IPS DF 4.7 (cell line): ENCODE data around the gene THBS3.
"Not testable (repeated sequence)": the region's sequence is repeated elsewhere in the genome, so short reads cannot be mapped to it uniquely, and the experiment has no call there.

ENCODE experiments used
- DNase-seq: peaks from one replicate; pipeline ENCODE4 v3.0.0-alpha.2; 2013; ENCODE audit warnings: low spot score; ENCODE audit errors: extremely low read depth

THBS3 gene

DNA sequence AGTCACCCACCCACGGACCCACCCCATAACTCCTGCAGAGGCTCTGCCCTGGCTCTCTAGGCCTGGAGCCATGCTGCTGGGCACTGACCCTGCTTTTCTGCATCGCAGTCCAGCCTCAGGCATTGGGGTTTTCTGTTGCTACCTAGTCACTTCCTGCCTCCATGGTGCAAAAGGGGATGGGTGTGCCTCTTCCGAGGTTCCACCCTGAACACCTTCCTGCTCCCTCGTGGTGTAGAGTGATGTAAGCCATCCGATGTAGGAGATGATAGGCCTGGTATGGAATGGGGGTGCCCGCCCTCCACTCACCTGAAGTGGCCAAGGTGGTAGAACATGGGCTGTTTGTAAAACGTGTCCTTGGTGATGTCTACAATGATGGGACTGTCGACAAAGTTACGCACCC, 27.7 kb upstream of the THBS3 start:
- DNase-seq = not testable (repeated sequence)

GRCh38 chr1:155233502-155233901, 25.8 kb upstream of the THBS3 start:
- not testable (repeated sequence) for DNase-seq

DNA sequence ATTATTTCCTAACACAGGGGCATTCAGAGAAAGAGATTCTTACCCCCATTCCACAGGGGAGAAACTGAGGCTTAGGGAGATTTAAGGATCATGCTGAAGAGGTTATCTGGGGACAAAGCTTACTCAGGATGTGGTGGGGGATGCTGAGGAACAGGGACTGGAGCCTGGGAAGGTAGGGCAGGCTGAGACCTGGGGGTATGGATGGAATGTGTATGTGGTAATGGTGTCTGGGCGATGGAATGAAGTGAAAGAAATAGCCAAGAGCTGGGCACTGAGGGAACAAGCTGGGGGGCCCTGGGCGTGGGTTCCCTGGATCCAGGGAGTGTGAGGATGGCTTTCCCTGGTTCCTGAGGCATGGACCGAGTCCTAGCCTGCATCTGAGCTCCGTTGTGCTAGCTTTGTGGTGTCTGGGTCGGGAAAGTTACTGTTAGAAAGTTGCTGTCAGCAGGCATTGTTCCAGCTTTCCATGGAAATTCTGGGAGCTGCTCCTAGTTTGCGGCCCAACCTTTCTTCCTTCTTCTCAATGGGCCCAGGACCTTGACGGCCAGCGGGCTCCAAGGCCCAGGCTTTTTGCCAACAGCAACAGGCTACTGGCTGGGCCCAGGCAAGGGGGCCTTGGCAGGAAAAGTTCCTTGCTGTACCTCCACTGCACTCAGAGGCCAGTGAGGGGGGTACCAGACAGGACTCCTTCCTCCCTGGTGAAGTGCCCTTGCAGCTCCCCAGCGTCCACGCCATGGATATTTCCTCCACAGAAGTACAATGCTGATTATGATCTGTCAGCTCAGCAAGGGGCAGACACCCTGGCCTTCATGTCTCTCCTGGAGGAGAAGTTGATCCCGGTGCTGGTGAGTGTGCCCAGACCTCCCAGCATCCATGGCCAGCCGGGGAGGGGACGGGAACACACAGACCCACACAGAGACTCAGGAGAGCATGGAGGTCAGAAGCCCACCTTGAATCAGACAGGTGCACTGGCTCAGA, 24.6 kb upstream of the THBS3 start:
- not testable (repeated sequence) for DNase-seq

- DNase-seq = not testable (repeated sequence)
These were observed 23.6 kb upstream of the THBS3 start for GRCh38 chr1:155231302-155231701.

GRCh38 chr1:155228096-155228427, 20.4 kb upstream of the THBS3 start:
- DNase-seq = no peak

- no peak for DNase-seq
These were observed 19.8 kb upstream of the THBS3 start for GRCh38 chr1:155227261-155228095.

DNA sequence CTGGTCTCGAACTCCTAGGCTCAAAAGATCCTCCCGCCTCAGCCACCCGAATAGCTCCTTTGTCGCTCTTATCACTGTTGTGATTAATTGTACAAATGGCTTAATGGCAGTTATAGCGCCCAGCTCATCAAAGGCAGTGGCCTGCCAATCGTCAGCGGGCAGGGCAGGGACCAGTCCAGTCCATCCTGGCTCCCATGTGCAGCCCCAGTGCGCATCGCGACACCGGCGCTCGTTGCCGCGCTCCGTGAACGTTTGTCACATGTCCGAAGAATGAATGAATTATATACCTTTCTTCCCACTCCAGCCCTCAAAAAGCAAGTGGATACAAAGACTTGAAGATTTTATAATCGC, 19.2 kb upstream of the THBS3 start:
- no peak for DNase-seq

DNA sequence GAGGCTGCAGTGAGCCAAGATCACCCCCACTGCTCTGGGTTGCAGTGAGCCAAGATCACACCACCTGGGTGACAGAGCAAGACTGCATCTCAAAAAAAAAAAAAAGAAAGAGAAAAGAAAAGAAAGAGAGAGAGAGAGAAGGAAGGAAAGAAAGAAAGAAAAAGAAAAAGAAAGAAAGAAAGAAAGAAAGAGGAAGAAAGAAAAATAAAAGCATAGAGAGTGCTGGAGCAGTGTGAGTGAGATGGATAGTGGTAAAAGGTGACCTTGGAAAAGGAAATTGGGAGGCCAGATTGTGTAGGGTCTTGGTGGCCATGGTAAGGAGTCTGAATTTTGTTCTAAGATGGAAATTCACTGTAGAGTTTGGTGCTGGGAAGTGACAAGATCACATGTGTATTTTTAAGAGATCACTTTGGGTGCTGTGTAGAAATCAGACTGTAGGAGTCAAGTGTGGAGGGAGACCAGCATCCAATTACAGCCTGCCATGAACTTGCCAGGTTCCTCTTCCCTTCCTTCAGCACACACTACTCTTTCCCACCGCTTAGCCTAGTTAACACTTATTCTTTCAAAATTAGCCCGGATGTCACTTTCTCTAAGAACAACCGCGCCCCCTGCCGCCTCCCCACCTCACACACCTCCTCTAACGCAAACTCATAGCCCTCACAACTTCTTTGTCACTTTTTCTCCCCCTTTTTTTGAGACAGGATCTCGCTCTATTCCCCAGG, 18.7 kb upstream of the THBS3 start:
- no peak for DNase-seq

DNA sequence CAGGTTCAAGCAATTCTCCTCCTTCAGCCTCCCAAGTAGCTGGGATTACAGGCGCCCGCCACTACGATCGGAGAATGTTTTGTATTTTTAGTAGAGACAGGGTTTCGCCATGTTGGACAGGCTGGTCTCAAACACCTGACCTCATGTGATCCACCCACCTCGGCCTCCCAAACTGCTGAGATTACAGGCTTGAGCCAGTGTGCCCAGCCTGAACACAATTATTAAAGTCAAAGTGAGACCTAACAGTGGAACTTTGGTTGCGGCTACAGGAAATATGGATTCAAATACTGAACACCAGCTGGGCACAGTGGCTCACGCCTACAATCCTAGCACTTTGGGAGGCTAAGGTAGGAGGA, 17.7 kb upstream of the THBS3 start:
- DNase-seq = not testable (repeated sequence)

DNA sequence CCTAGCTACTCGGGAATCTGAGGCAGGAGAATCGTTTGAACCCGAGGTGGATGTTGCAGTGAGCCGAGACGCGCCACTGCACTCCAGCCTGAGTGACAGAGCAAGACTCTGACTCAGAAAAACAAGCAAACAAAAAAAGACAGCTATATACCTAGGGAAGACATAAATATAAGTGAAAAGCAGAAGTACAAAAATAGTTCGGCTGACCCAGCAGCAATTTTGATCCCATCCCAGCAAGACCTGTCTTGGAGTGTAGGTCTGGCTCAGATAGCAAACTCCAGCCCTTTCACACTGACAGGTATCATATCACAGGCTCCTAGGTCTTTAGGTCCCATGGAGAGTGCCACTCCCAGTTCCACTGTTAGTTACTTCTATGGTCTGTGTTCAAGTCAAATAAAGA, 15.3 kb upstream of the THBS3 start:
- DNase-seq = no peak

DNA sequence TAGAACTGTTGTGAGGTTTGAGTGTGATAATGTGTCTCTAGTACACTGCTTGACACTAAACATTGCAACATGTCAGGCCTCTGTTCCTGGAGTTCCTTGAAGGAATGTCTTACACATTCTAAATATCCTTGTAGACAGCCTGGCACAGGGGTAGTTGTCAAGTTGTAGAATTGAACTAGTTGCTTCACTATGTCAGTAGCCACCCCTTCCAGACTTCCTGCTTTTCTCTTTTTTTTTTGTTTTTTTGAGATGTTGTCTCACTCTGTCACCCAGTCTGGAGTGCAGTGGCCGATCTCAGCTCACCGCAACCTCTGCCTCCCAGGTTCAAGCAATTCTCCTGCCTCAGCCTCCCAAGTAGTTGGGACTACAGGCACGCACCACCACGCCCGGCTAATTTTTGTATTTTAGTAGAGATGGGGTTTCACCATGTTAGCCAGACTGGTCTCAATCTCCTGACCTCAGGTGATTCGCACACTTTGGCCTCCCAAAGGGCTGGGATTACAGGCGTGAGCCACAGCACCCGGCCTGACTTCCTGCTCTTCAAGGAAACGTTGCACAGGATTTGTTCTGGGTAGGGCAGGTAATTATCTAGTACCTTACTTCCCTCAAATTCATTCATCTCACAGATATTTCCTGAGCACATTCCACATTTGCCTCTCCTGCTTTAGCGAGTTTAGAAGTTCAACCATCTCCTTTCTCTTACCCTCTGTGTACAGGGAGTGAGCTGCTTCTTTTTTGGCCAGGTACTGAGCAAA, 12.7 kb upstream of the THBS3 start:
- DNase-seq = not testable (repeated sequence)

- DNase-seq = no peak
These were observed 11.9 kb upstream of the THBS3 start for GRCh38 chr1:155219592-155220031.

GRCh38 chr1:155218854-155219591, 11.3 kb upstream of the THBS3 start:
- no peak for DNase-seq

DNA sequence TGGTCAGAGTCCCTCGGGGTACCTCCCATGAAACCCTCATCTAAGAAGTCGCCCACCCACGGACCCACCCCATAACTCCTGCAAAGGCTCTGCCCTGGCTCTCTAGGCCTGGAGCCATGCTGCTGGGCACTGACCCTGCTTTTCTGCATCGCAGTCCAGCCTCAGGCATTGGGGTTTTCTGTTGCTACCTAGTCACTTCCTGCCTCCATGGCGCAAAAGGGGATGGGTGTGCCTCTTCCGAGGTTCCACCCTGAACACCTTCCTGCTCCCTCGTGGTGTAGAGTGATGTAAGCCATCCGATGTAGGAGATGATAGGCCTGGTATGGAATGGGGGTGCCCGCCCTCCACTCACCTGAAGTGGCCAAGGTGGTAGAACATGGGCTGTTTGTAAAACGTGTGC, 7.0 kb upstream of the THBS3 start:
- DNase-seq = not testable (repeated sequence)

GRCh38 chr1:155212051-155212440, 4.3 kb upstream of the THBS3 start:
- DNase-seq = not testable (repeated sequence)

GRCh38 chr1:155211381-155212050, 3.8 kb upstream of the THBS3 start:
- not testable (repeated sequence) for DNase-seq

- DNase-seq = no peak
These were observed 2.8 kb upstream of the THBS3 start for GRCh38 chr1:155210314-155211104.

DNA sequence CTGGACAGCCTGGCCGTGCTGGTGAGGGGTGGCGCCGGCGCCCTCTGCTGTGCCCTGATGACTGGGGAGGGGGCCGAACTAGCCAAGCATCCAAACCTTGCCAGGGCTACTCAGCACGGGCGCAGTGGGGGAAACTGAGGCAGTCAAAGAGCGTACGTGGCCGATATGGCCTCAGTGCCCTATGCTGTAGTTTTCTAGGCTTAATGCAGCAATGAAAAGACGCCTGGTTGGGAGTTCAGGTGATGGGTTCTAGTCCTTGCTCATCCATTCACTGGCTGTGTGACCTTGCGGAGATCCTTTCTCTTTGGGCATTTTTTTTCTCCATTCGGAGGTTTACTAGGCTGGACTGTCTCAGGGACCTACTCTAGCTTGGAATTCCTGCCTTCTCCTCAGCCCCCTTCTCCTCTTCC, 1.6 kb upstream of the THBS3 start:
- DNase-seq = no peak
